HepG2 (cell line): ENCODE results near the gene C11orf21. TPM values are rescaled to one million over a fixed set of nuclear protein-coding genes. Genes with fewer than 3 reads are reported as not detected.

Experiments
- CBFB ChIP-seq: sonication (generic); formaldehyde crosslinking; IDR thresholded peaks from 2 replicates; pipeline ENCODE4 v1.4.0; 2020; ENCODE audit warnings: missing genetic modification reagents
- CENPT ChIP-seq: sonication (generic); formaldehyde crosslinking; IDR thresholded peaks from 2 replicates; pipeline ENCODE4 v1.8.0; 2022; ENCODE audit warnings: low read depth, mild to moderate bottlenecking, moderate library complexity, missing genetic modification reagents
- DPF2 ChIP-seq: sonication (generic); formaldehyde crosslinking; IDR thresholded peaks from 2 replicates; pipeline ENCODE4 v1.4.0; 2020; ENCODE audit warnings: mild to moderate bottlenecking, low read depth, missing genetic modification reagents, borderline replicate concordance
- HCFC1 ChIP-seq: fragments of 150-350 bp; IDR thresholded peaks from 2 replicates; pipeline ENCODE4 v1.6.1; 2014; ENCODE audit warnings: low read depth, low read length
- HIC2 ChIP-seq: sonication (generic); formaldehyde crosslinking; IDR thresholded peaks from 2 replicates; pipeline ENCODE4 v1.9.0; 2022; ENCODE audit warnings: low read depth, missing genetic modification reagents
- MIXL1 ChIP-seq: IDR thresholded peaks from 2 replicates; pipeline ENCODE4 v1.6.1; 2016
- MZF1 ChIP-seq: sonication (generic); formaldehyde crosslinking; IDR thresholded peaks from 2 replicates; pipeline ENCODE4 v1.8.1; 2023; ENCODE audit warnings: mild to moderate bottlenecking, missing genetic modification reagents, borderline replicate concordance
- NCOA2 ChIP-seq: sonication (generic); formaldehyde crosslinking; IDR thresholded peaks from 2 replicates; pipeline ENCODE4 v1.8.0; 2022; ENCODE audit warnings: inconsistent platforms
- RELA ChIP-seq: sonication (generic); formaldehyde crosslinking; IDR thresholded peaks from 2 replicates; pipeline ENCODE4 v1.4.0; 2020; ENCODE audit warnings: missing genetic modification reagents
- RFXAP ChIP-seq: sonication (generic); formaldehyde crosslinking; IDR thresholded peaks from 2 replicates; pipeline ENCODE4 v1.4.0; 2020; ENCODE audit warnings: missing genetic modification reagents, borderline replicate concordance
- THAP7 ChIP-seq: sonication (generic); formaldehyde crosslinking; IDR thresholded peaks from 2 replicates; pipeline ENCODE4 v1.8.1; 2023; ENCODE audit warnings: mild to moderate bottlenecking, missing genetic modification reagents
- U2AF1 ChIP-seq: fragments of 200-400 bp; formaldehyde crosslinking; optimal IDR thresholded peaks from 2 replicates; pipeline ENCODE3; 2017; ENCODE audit warnings: mild to moderate bottlenecking, low read depth, low read length
- ZBTB7B ChIP-seq: sonication (generic); formaldehyde crosslinking; IDR thresholded peaks from 2 replicates; pipeline ENCODE4 v1.4.0; 2020; ENCODE audit warnings: missing genetic modification reagents
- ZNF251 ChIP-seq: sonication (generic); formaldehyde crosslinking; IDR thresholded peaks from 2 replicates; pipeline ENCODE4 v1.9.0; 2021; ENCODE audit warnings: mild to moderate bottlenecking, missing genetic modification reagents
- ZNF253 ChIP-seq: sonication (generic); formaldehyde crosslinking; IDR thresholded peaks from 2 replicates; pipeline ENCODE4 v1.8.0; 2022; ENCODE audit warnings: mild to moderate bottlenecking, missing genetic modification reagents, borderline replicate concordance
- ZNF318 ChIP-seq: sonication (generic); formaldehyde crosslinking; IDR thresholded peaks from 2 replicates; pipeline ENCODE4 v1.4.0; 2020; ENCODE audit warnings: mild to moderate bottlenecking, missing genetic modification reagents
- ZNF530 ChIP-seq: sonication (generic); formaldehyde crosslinking; IDR thresholded peaks from 2 replicates; pipeline ENCODE4 v1.5.0; 2020; ENCODE audit warnings: low read depth, mild to moderate bottlenecking, missing genetic modification reagents
- ZNF878 ChIP-seq: sonication (generic); formaldehyde crosslinking; IDR thresholded peaks from 2 replicates; pipeline ENCODE4 v1.8.1; 2023; ENCODE audit warnings: mild to moderate bottlenecking, missing genetic modification reagents, moderate library complexity
- polyA plus RNA-seq, 8 experiments: library from polyadenylated mRNA; depleted of rRNA in 3 of 8; stranded (reverse) in 7 of 8; unstranded in 1 of 8; fragments of >200 nt; fragmentation: Illumina TruSeq in 4 of 8; extraction: Trizol in 4 of 8; gene quantifications; 2 replicates each; pipeline versions ENCODE4 v1.2.1 to v1.2.3, GENCODE V29; 2011 to 2016; ENCODE audit warnings: low read depth in 4 of 8, missing spikeins in 1 of 8, mixed read lengths in 1 of 8; ENCODE audit not compliant: insufficient read depth in 1 of 8
- total RNA-seq, 5 experiments: library from RNA; depleted of rRNA; stranded (reverse); fragments of >200 nt; fragmentation: Illumina TruSeq; extraction: Trizol; gene quantifications; 2 replicates each; pipeline ENCODE4 v1.2.3, GENCODE V29; 2016; ENCODE audit warnings: low read depth in 1 of 5

Gene C11orf21
- total and polyA plus RNA-seq, 2 of the 13 experiments (the other 11 are each of a cell fraction or from before 2014, with no cell fraction given): 0.08 TPM; not detected in 1

- TF ChIP-seq ZNF318 (CRISPR knock-in tag): no peak
- no peak for TF ChIP-seq ZNF878
- no peak for TF ChIP-seq MZF1
- no peak for TF ChIP-seq THAP7 (CRISPR knock-in tag)
- no peak for TF ChIP-seq ZNF253 (CRISPR knock-in tag)
- TF ChIP-seq RFXAP (CRISPR knock-in tag): no peak
- TF ChIP-seq ZNF530 (CRISPR knock-in tag): no peak
- TF ChIP-seq RELA (CRISPR knock-in tag): no peak
- peak; percentile 81; the same call in 1 of the 2 replicates for TF ChIP-seq ZBTB7B (CRISPR knock-in tag)
- TF ChIP-seq ZNF251: no peak
- no peak for TF ChIP-seq HIC2 (CRISPR knock-in tag)
- no peak for TF ChIP-seq CENPT
- TF ChIP-seq MIXL1 (CRISPR knock-in tag): no peak
- TF ChIP-seq NCOA2 (CRISPR knock-in tag): peak; percentile 56; the same call in 1 of the 2 replicates
- no peak for TF ChIP-seq DPF2 (CRISPR knock-in tag)
- TF ChIP-seq CBFB (CRISPR knock-in tag): no peak
- no peak for TF ChIP-seq HCFC1
- TF ChIP-seq U2AF1: no peak
These were observed 32.8 kb downstream of the C11orf21 start (continued) for GRCh38 chr11:2268729-2269600.
